NCI-H748 (cell line): ENCODE data around the gene MED9.
A peak's percentile ranks its signal among the peaks of the same experiment; 100 is the strongest.

ENCODE experiments used
- DNase-seq: peaks from one replicate; lab custom pipeline; 2025; ENCODE audit not compliant: unreplicated experiment; lab: John Stamatoyannopoulos, UW

The MED9 gene

GRCh38 chr17:17533901-17534441, 57.2 kb downstream of the MED9 start:
- DNase-seq: peak; percentile 92

GRCh38 chr17:17535957-17536356, 59.2 kb downstream of the MED9 start:
- no peak for DNase-seq

GRCh38 chr17:17536702-17537101, 59.9 kb downstream of the MED9 start:
- no peak for DNase-seq

GRCh38 chr17:17537311-17538099, 60.7 kb downstream of the MED9 start:
- DNase-seq: no peak

- DNase-seq: peak; percentile 99
Measured at GRCh38 chr17:17538417-17539391, 61.9 kb downstream of the MED9 start.

GRCh38 chr17:17539591-17539990, 62.8 kb downstream of the MED9 start:
- peak; percentile 71 for DNase-seq

- peak; percentile 65 for DNase-seq
Measured at GRCh38 chr17:17540278-17540906, 63.6 kb downstream of the MED9 start.

GRCh38 chr17:17540935-17541639, 64.3 kb downstream of the MED9 start:
- no peak for DNase-seq

- DNase-seq: no peak
Measured at GRCh38 chr17:17541640-17542001, 64.8 kb downstream of the MED9 start.
